Keratinocyte (primary cell): ENCODE results near the gene ACBD3.

Source experiments
- CTCF ChIP-seq, 3 experiments: IDR thresholded peaks in 1 of 3; conservative IDR thresholded peaks in 1 of 3; optimal IDR thresholded peaks in 1 of 3; 2 replicates in 2 of 3; 3 replicates in 1 of 3; pipeline versions ENCODE3 to v1.5.1; 2011; ENCODE audit warnings: low read length in 3 of 3, mild to moderate bottlenecking in 3 of 3, moderate library complexity in 2 of 3, control low read depth in 1 of 3, inconsistent platforms in 1 of 3; ENCODE audit not compliant: insufficient read depth in 2 of 3; ENCODE audit errors: extremely low read depth in 1 of 3
- EZH2 ChIP-seq: IDR thresholded peaks from one replicate; pipeline ENCODE4 v1.6.1; 2012; ENCODE audit warnings: inconsistent platforms, mild to moderate bottlenecking, low read length, moderate library complexity

GRCh38 chr1:226095286-226095685 is 91.3 kb downstream of the ACBD3 start:
- TF ChIP-seq CTCF (optimal IDR thresholded peaks at IDR 0.05 in 1 of 3, IDR thresholded peaks at IDR 0.05 in 1 of 3, conservative IDR thresholded peaks at IDR 0.05 in 1 of 3; ENCODE audit: extremely low read depth in 1 of 3, insufficient read depth in 2 of 3, low read length in 3 of 3) (no peak), EZH2 (no peak)
